H1 (cell line): ENCODE data around the gene PLAC9. TPM values are rescaled to one million over a fixed set of nuclear protein-coding genes. Genes with fewer than 3 reads are reported as not detected.
A peak's percentile ranks its signal among the peaks of the same experiment; 100 is the strongest.

ENCODE experiments used
- CTCF ChIA-PET: fragments of 300-600 bp; sonication (Branson Sonifier 250); formaldehyde crosslinking; loops from one replicate; lab custom pipeline; 2021; ENCODE audit not compliant: partially characterized antibody; lab: Charles Lee
- POLR2A ChIA-PET: fragments of 300-600 bp; sonication (Branson Sonifier 250); formaldehyde crosslinking; loops from one replicate; lab custom pipeline; 2021; ENCODE audit warnings: inconsistent platforms; ENCODE audit not compliant: partially characterized antibody; lab: Charles Lee
- DNase-seq, 2 experiments: peaks; one replicate each; pipeline versions ENCODE4 v3.0.0 to v3.0.0-alpha.2; 2010 to 2022; ENCODE audit warnings: low spot score in 2 of 2, low read depth in 1 of 2, mixed read lengths in 1 of 2
- FAIRE-seq: peaks from 2 replicates; lab custom pipeline; 2011; peaks lifted over from hg19 to GRCh38; lab: Jason Lieb, UNC
- H2AFZ ChIP-seq: 2 replicates; pipeline ENCODE4 v1.8.1; 2012; ENCODE audit warnings: low read length, inconsistent platforms
- H2AK5ac ChIP-seq: 2 replicates; pipeline ENCODE4 v1.6.1; 2013; ENCODE audit warnings: low read depth, low read length
- H2BK120ac ChIP-seq: replicated peaks from 2 replicates; pipeline ENCODE3; 2013; ENCODE audit warnings: low read depth, low read length, inconsistent platforms
- H2BK12ac ChIP-seq: 2 replicates; pipeline ENCODE4 v1.6.1; 2013; ENCODE audit warnings: low read depth, low read length
- H2BK15ac ChIP-seq: 2 replicates; pipeline ENCODE4 v1.6.1; 2013; ENCODE audit warnings: low read length
- H2BK20ac ChIP-seq: 2 replicates; pipeline ENCODE4 v1.6.1; 2013; ENCODE audit warnings: low read length
- H2BK5ac ChIP-seq: 2 replicates; pipeline ENCODE4 v1.6.1; 2013; ENCODE audit warnings: low read depth, low read length
- H3K14ac ChIP-seq: 2 replicates; pipeline ENCODE4 v1.6.1; 2013; ENCODE audit warnings: inconsistent platforms; ENCODE audit not compliant: insufficient read length
- H3K18ac ChIP-seq: 2 replicates; pipeline ENCODE4 v1.6.1; 2013; ENCODE audit warnings: low read length; ENCODE audit errors: extremely low read depth
- H3K23ac ChIP-seq: 2 replicates; pipeline ENCODE4 v1.6.1; 2013; ENCODE audit warnings: inconsistent platforms; ENCODE audit not compliant: insufficient read length
- H3K23me2 ChIP-seq: 2 replicates; pipeline ENCODE4 v1.6.1; 2013; ENCODE audit warnings: low read depth, low read length
- H3K27ac ChIP-seq: 2 replicates; pipeline ENCODE4 v1.6.1; 2011; ENCODE audit warnings: low read depth, low read length, inconsistent platforms
- H3K27me3 ChIP-seq, 4 experiments: replicated peaks in 1 of 4; 1 replicate in 1 of 4; 2 replicates in 3 of 4; pipeline versions ENCODE4 v1.6.1 to v1.8.1; 2011 to 2013; ENCODE audit warnings: low read length in 3 of 4, mild to moderate bottlenecking in 3 of 4, inconsistent platforms in 2 of 4, mixed read lengths in 2 of 4, moderate library complexity in 1 of 4; ENCODE audit not compliant: control insufficient read depth in 3 of 4, insufficient read depth in 3 of 4; ENCODE audit errors: extremely low read depth in 1 of 4
- H3K36me3 ChIP-seq, 4 experiments: 2 replicates each; pipeline versions ENCODE4 v1.6.1 to v1.8.1; 2011 to 2013; ENCODE audit warnings: mild to moderate bottlenecking in 4 of 4, low read length in 3 of 4, moderate library complexity in 2 of 4, control low read depth in 1 of 4, inconsistent platforms in 1 of 4; ENCODE audit not compliant: insufficient read depth in 4 of 4, control insufficient read depth in 2 of 4
- H3K4ac ChIP-seq: replicated peaks from 2 replicates; pipeline ENCODE3; 2013; ENCODE audit warnings: low read length, low read depth, mixed read lengths, inconsistent platforms; ENCODE audit not compliant: insufficient read length
- H3K4me1 ChIP-seq, 4 experiments: replicated peaks in 1 of 4; 1 replicate in 1 of 4; 2 replicates in 3 of 4; pipeline versions ENCODE4 v1.6.1 to v1.8.1; 2011 to 2013; ENCODE audit warnings: low read length in 3 of 4, inconsistent platforms in 2 of 4, mixed read lengths in 1 of 4; ENCODE audit not compliant: insufficient read depth in 4 of 4, control insufficient read depth in 3 of 4
- H3K4me2 ChIP-seq, 2 experiments: 2 replicates each; pipeline versions ENCODE4 v1.6.1 to v1.8.1; 2011 to 2013; ENCODE audit warnings: low read depth in 2 of 2, low read length in 2 of 2, control low read depth in 1 of 2, inconsistent platforms in 1 of 2, mild to moderate bottlenecking in 1 of 2; ENCODE audit not compliant: insufficient read depth in 1 of 2
- H3K4me3 ChIP-seq, 4 experiments: fragments of 200-600, 300-600 bp in 1 of 4; sonication (generic), shearing (Covaris generic), sonication (Bioruptor Twin) in 1 of 4; 2 replicates each; pipeline versions ENCODE4 v1.5.1 to v1.8.1; 2011 to 2016; ENCODE audit warnings: low read length in 4 of 4, low read depth in 3 of 4, control low read depth in 2 of 4, inconsistent platforms in 2 of 4, mild to moderate bottlenecking in 2 of 4, mixed read lengths in 1 of 4, moderate library complexity in 1 of 4; ENCODE audit not compliant: insufficient read depth in 2 of 4; ENCODE audit errors: extremely low read depth in 1 of 4
- H3K56ac ChIP-seq: replicated peaks from 2 replicates; pipeline ENCODE3; 2013; ENCODE audit warnings: low read depth, mild to moderate bottlenecking, mixed read lengths, low read length, inconsistent platforms; ENCODE audit not compliant: insufficient read length
- H3K79me1 ChIP-seq: 2 replicates; pipeline ENCODE4 v1.6.1; 2013; ENCODE audit warnings: low read depth, low read length, control low read depth
- H3K79me2 ChIP-seq, 2 experiments: 2 replicates each; pipeline versions ENCODE4 v1.6.1 to v1.8.1; 2012 to 2013; ENCODE audit warnings: low read length in 2 of 2, mild to moderate bottlenecking in 2 of 2, inconsistent platforms in 1 of 2; ENCODE audit not compliant: insufficient read depth in 2 of 2, control insufficient read depth in 1 of 2
- H3K9ac ChIP-seq, 4 experiments: replicated peaks in 1 of 4; 1 replicate in 1 of 4; 2 replicates in 3 of 4; pipeline versions ENCODE4 v1.6.1 to v1.8.1; 2011 to 2013; ENCODE audit warnings: low read depth in 3 of 4, low read length in 3 of 4, control low read depth in 2 of 4, mild to moderate bottlenecking in 2 of 4, moderate library complexity in 2 of 4, inconsistent platforms in 1 of 4; ENCODE audit errors: extremely low read depth in 1 of 4
- H3K9me3 ChIP-seq, 2 experiments: 2 replicates each; pipeline versions ENCODE4 v1.6.1 to v1.8.1; 2012 to 2013; ENCODE audit warnings: mild to moderate bottlenecking in 2 of 2, moderate library complexity in 2 of 2, control low read depth in 1 of 2, inconsistent platforms in 1 of 2, low read depth in 1 of 2, low read length in 1 of 2, mixed read lengths in 1 of 2; ENCODE audit not compliant: insufficient read depth in 2 of 2
- H4K20me1 ChIP-seq, 2 experiments: replicated peaks in 1 of 2; 2 replicates each; pipeline versions ENCODE3 to v1.8.1; 2011 to 2013; ENCODE audit warnings: inconsistent platforms in 2 of 2, low read length in 2 of 2, mild to moderate bottlenecking in 1 of 2; ENCODE audit not compliant: insufficient read depth in 2 of 2, control insufficient read depth in 1 of 2
- H4K5ac ChIP-seq: 2 replicates; pipeline ENCODE4 v1.6.1; 2013; ENCODE audit warnings: low read length, low read depth, mixed read lengths, inconsistent platforms; ENCODE audit not compliant: insufficient read length
- H4K8ac ChIP-seq: 2 replicates; pipeline ENCODE4 v1.8.0; 2013; ENCODE audit warnings: mild to moderate bottlenecking, moderate library complexity, low read length, inconsistent platforms; ENCODE audit not compliant: insufficient read depth; ENCODE audit errors: extremely low read depth
- H4K91ac ChIP-seq: replicated peaks from 2 replicates; pipeline ENCODE3; 2013; ENCODE audit warnings: low read length, mixed read lengths, inconsistent platforms; ENCODE audit not compliant: insufficient read length
- JUN ChIP-seq: IDR thresholded peaks from 2 replicates; pipeline ENCODE4 v1.6.1; 2011; ENCODE audit warnings: low read depth, mild to moderate bottlenecking, improper control_type of control experiment, low read length
- JUND ChIP-seq: IDR thresholded peaks from 2 replicates; pipeline ENCODE4 v1.6.1; 2011; ENCODE audit warnings: mild to moderate bottlenecking, improper control_type of control experiment, low read length
- SRF ChIP-seq: IDR thresholded peaks from 2 replicates; pipeline ENCODE4 v1.6.1; 2011; ENCODE audit warnings: mild to moderate bottlenecking, low read depth, low read length, moderate library complexity
- WGBS, 2 experiments: shearing (Covaris generic) in 1 of 2; methylation state at CpG; one replicate each; pipeline versions ENCODE4 v1.1.6 to v1.1.7; 2013 to 2015; ENCODE audit warnings: low lambda C conversion rate in 2 of 2, mixed read lengths in 2 of 2, inconsistent platforms in 1 of 2, low coverage in 1 of 2, missing lambda C conversion rate in 1 of 2; ENCODE audit not compliant: insufficient replicate concordance in 2 of 2, insufficient coverage in 1 of 2, insufficient read length in 1 of 2; ENCODE audit errors: extremely low coverage in 1 of 2, missing lambda C conversion rate in 1 of 2; 5-methylcytosine and 5-hydroxymethylcytosine counted together
- polyA plus RNA-seq, 7 experiments: library from polyadenylated mRNA; depleted of rRNA in 3 of 7; stranded (reverse) in 5 of 7; unstranded in 2 of 7; fragments of >200 nt in 5 of 7; fragments of 200-250 nt in 2 of 7; gene quantifications; 1 replicate in 5 of 7; 2 replicates in 1 of 7; 4 replicates in 1 of 7; pipeline versions ENCODE4 v1.2.1 to v1.2.3, GENCODE V29; 2011 to 2013; ENCODE audit warnings: missing spikeins in 2 of 7, mixed read lengths in 2 of 7
- total RNA-seq: library from RNA; stranded (reverse); fragmentation: NEBNext Ultra II Directional; extraction: Animal tissue kit (Norgen Biotek cat#: 25700); gene quantifications from 2 replicates; pipeline ENCODE4 v1.2.1, GENCODE V29; 2021

The PLAC9 gene
- total and polyA plus RNA-seq, 2 of the 8 experiments (the other 6 are each of a cell fraction or from before 2014, with no cell fraction given): 8.4 to 16.7 TPM

DNA sequence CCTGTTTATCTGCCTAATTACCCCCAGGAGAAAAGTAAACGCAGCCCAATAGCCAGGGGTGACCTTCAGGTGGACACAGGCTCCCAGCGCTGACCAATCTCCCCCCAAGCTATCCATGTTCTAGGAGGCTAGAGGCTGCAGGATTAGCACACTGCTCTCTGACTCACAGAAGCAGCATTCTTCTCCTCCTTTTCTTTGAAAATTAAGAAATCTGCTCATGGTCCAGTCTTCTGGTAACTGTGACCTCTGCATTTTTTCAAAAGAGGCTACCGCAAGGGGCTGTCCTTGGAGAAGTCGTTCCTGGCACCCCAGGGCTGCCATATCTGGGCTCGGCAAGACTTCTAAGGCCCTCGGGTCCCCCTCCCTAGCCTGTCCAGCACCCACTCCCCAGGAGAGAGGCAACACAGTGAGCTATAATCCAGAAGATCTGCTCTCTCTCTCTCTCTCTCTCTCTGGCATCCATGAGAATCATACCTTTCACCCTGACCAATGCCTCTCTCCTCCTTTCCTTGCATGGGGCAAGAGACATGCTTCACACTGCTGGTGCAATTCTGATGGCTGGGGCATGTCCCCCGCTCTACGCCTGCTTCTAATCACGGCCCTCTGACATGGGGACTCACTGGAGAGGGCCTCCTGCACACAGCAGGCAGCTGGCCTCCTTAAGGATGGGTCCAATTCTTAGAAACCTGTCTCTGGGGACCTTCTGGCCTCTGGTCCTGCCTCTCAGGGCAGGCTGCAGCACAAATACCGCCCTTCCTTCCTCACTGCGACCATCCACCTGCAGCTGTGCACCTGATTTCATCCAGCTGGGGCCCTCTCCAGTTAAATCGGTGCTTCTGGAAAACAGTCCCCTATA is 45.5 kb downstream of the PLAC9 start:
- no peak for TF ChIP-seq JUN
- TF ChIP-seq JUND: no peak
- no peak for TF ChIP-seq SRF
- Histone ChIP-seq H3K4ac (no peak overlapping the region), H3K79me1 (peaks cover 4% of the 10 kb centered on the region), H3K79me2 (peaks cover 0 to 4% of the 10 kb centered on the region in 2 experiments; a peak in 1 of 4 replicates), H4K8ac (no peak overlapping the region), H2BK5ac (no peak overlapping the region), H2BK120ac (no peak overlapping the region), H3K36me3 (no peaks in the 10 kb centered on the region), H4K5ac (no peak overlapping the region), H3K4me2 (no peak overlapping the region), H2BK20ac (no peak overlapping the region), H3K4me1 (peaks cover 0 to 5% (median 2%) of the 10 kb centered on the region in 4 experiments; a peak in 2 of 7 replicates), H3K9ac (peak overlapping the region in 1 of 4 experiments; percentile 14; a peak in 1 of 7 replicates), H3K18ac (no peak overlapping the region), H2AFZ (no peak overlapping the region), H3K14ac (no peak overlapping the region), H4K91ac (no peak overlapping the region), H3K9me3 (no peaks in the 10 kb centered on the region), H3K27ac (no peak overlapping the region), H2BK15ac (no peak overlapping the region), H3K4me3 (no peak overlapping the region), H2BK12ac (no peak overlapping the region), H2AK5ac (no peak overlapping the region), H3K27me3 (no peaks in the 10 kb centered on the region), H4K20me1 (peaks cover 0 to 4% of the 10 kb centered on the region in 2 experiments), H3K23me2 (no peaks in the 10 kb centered on the region), H3K56ac (no peak overlapping the region), H3K23ac (no peak overlapping the region)
- WGBS, 2 experiments: 81% methylated on average over 12 of the region's 12 CpGs; no CpG with 5 or more reads in 1 of the 2 experiments
- DNase-seq (no peak), FAIRE-seq (no peak)
- POLR2A ChIA-PET: interaction anchor here (1.9 kb wide), 1 partner anchor 27 kb away, joined by 6 read pairs; the partner anchor contains the start of gene ANXA11
- CTCF ChIA-PET: interaction anchor here (1.0 to 7.8 kb wide), 4 partner anchors 9 to 34 kb away, joined by 3 to 66 read pairs (median 16); no protein-coding TSS in a partner anchor
